Heart right ventricle (tissue), 16 donors: Measurements from ENCODE around the gene INO80C. TPM values are rescaled to one million over a fixed set of nuclear protein-coding genes. Genes with fewer than 3 reads are reported as not detected.
A peak's percentile ranks its signal among the peaks of the same experiment; 100 is the strongest.

Source experiments
- ATAC-seq, 8 donors: fragments of 200-7000 bp; cut with Tn5 transposase; one replicate each; pipeline ENCODE4 v1.9.1; 2020; ENCODE audit warnings: mild to moderate bottlenecking in 8 of 8, moderate library complexity in 8 of 8, moderate number of reproducible peaks in 1 of 8
- DNase-seq, 2 donors: peaks; one replicate each; pipeline ENCODE4 v3.0.0-alpha.2; 2020
- H3K27ac ChIP-seq, 10 donors: fragments of 200-600 bp; sonication (generic) in 2 of 10; one replicate each; pipeline versions ENCODE4 v1.5.0 to v1.8.0; 2020 to 2022; ENCODE audit warnings: mild to moderate bottlenecking in 3 of 10
- H3K27me3 ChIP-seq, 7 donors: fragments of 200-600 bp; one replicate each; pipeline ENCODE4 v1.8.0; 2021 to 2022; ENCODE audit warnings: mild to moderate bottlenecking in 2 of 7
- H3K36me3 ChIP-seq, 9 donors: fragments of 200-600 bp; sonication (generic) in 1 of 9; one replicate each; pipeline versions ENCODE4 v1.5.0 to v1.8.0; 2020 to 2022; ENCODE audit warnings: mild to moderate bottlenecking in 2 of 9
- H3K4me1 ChIP-seq, 9 donors: fragments of 200-600 bp; sonication (generic) in 1 of 9; one replicate each; pipeline versions ENCODE4 v1.5.0 to v1.8.0; 2020 to 2022; ENCODE audit warnings: mild to moderate bottlenecking in 4 of 9
- H3K4me3 ChIP-seq, 10 donors: fragments of 200-600 bp; sonication (generic) in 2 of 10; one replicate each; pipeline versions ENCODE4 v1.5.0 to v1.8.0; 2020 to 2022; ENCODE audit warnings: mild to moderate bottlenecking in 7 of 10, moderate library complexity in 2 of 10
- H3K9me3 ChIP-seq, 11 donors: fragments of 200-600 bp in 10 of 11; sonication (generic) in 2 of 11; one replicate each; pipeline versions ENCODE4 v1.5.0 to v1.8.0; 2013 to 2022; ENCODE audit warnings: mild to moderate bottlenecking in 2 of 11, control low read depth in 1 of 11, moderate library complexity in 1 of 11
- WGBS, 2 donors: extraction: QIAGEN DNeasy Blood & Tissue Kit; methylation state at CpG; one replicate each; pipeline ENCODE4 v1.1.7; 2013; ENCODE audit warnings: inconsistent platforms in 1 of 2; 5-methylcytosine and 5-hydroxymethylcytosine counted together
- intact Hi-C, 10 donors: fragments of 100-400 bp; cut with DNase I; formaldehyde crosslinking; loops; one replicate each; pipeline versions ENCODE4 v1.11.1 to v1.14.2; 2022
- long read RNA-seq, 3 donors: library from polyadenylated mRNA; unstranded; transcript quantifications; one replicate each; pipeline ENCODE4 v2.0.0, GENCODE V29; 2020 to 2021
- polyA plus RNA-seq, 2 donors: library from polyadenylated mRNA; stranded (reverse); fragments of 200-250 nt; gene quantifications; one replicate each; pipeline ENCODE4 v1.2.3, GENCODE V29; 2013
- total RNA-seq, 10 donors: library from RNA; stranded (reverse); fragmentation: NEBNext Ultra II Directional in 3 of 10; extraction: Animal tissue kit (Norgen Biotek cat#: 25700) in 3 of 10; gene quantifications; one replicate each; pipeline versions ENCODE4 v1.2.1 to v1.2.4, GENCODE V29; 2021 to 2023
- TF ChIP-seq, protein P1 (sequence below), 9 donors: fragments of 200-600 bp; sonication (generic) in 2 of 9; IDR thresholded peaks; one replicate each; pipeline versions ENCODE4 v1.5.0 to v1.8.0; 2021 to 2022; ENCODE audit warnings: antibody characterized with exemption in 9 of 9, mild to moderate bottlenecking in 5 of 9, moderate library complexity in 1 of 9
- donor health status: Arrhythmogenic right ventricular cardiomyopathy.
- donor health status: ischemic (EF 13 %, LVEDD 7.1; RV severe dilation, severe dysfunction).
- donor health status: healthy with polysubstance abuse.
- donor health status: DM: no; HTN: yes; CAD: no.
- donor health status: DM: no; HTN: no; CAD: no.
- donor health status: ischemic (EF 25% LVEDD 6.9; RV normal size, moderate dysfunction).
- donor health status: ischemic (EF 25% LVEDD 5.7; RV mildly dilated, moderate dysfunction).
- donor health status: healthy.
- donor health status: DM: yes; HTN: yes; CAD: no.
- donor health status: Ischemic cardiomyopathy.
- donor health status: ischemic (EF 35%, LVEDD 5.7; RV mildly dilated, moderate dysfunction).
- donor health status: nonischemic (EF 11% LVEDD 7.7; RV severe dilation, severe dysfunction).
- donor health status: DM: yes; HTN: yes; CAD: no.
- donor health status: PGD.
- donor health status: ischemic (EF 29% LVEDD 5.4; RV normal size, mild dysfunction).
- donor health status: nonischemic (EF 23%, LVEDD 6.1; RV moderate dilation, normal function).

The INO80C gene, protein sequence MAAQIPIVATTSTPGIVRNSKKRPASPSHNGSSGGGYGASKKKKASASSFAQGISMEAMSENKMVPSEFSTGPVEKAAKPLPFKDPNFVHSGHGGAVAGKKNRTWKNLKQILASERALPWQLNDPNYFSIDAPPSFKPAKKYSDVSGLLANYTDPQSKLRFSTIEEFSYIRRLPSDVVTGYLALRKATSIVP
- 10 to 100 TPM; 19.5 to 28.4 (median 25.5) TPM for total RNA-seq
- 10 to 100 TPM; 17.3 to 24.5 TPM for polyA plus RNA-seq
- long read RNA-seq, donor 1, partial matches to known transcripts = 0 of 6 reads
- long read RNA-seq, donor 1, other reads (novel, unspliced or antisense) = 0 of 6 reads
- long read RNA-seq, donor 2, partial matches to known transcripts = 1 of 6 reads
- long read RNA-seq, donor 2, other reads (novel, unspliced or antisense) = 1 of 6 reads
- long read RNA-seq, donor 3, partial matches to known transcripts = 0 of 3 reads
- long read RNA-seq, donor 3, other reads (novel, unspliced or antisense) = 2 of 3 reads

DNA sequence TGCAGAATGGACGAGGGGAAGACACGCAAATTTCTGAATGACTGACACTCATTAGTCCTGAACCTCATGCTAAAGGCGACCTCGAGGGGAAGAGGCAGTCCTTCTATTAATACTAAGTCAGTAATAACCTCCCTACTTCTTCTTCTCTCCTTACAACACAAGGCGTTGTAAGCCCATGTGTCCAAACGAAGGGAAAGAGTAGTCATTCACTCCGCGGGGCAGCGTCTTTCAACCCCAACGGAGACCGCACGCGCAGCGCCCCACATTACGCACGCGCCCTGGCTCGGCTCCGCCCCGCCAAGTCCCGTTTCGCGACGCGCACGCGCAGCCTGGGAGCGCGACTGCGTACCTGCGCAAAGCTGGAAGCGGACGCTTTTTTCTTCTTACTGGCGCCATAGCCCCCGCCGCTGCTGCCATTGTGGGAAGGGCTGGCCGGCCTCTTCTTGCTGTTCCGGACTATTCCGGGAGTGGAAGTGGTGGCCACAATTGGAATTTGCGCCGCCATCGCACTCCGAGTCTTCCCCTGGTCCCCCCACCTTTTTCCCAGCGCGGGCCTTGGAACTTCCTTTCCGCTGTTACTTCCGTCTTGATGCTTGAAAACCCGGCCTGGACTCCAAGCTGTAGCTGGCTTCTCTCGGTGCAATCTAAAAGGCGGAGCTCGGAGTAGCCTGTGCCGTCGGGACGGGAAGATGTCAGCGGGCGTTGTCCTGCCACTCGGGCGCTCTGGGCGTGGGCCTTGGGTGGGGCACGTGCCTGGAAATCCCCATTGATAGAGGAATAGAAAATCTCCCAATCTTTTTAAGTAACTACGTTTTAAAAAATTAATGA is at the start of gene INO80C:
INO80C (minus strand) TSS at position 591 of the 828 bp plus-strand sequence; CDS start at position 505, 86 bp downstream.
- ATAC-seq (peak; percentile 98 to 99 (median 99)), DNase-seq (peak; percentile 93 to 94)
- intact Hi-C loops = loop anchor here in 5 of 10 donors (1.0 to 5.0 kb wide), 7 partner anchors 35 to 90 kb away; partner anchors contain the start of gene GALNT1 (in 4 of the 5)
- Histone ChIP-seq H3K36me3 (no peaks in the 10 kb centered on the region), H3K27ac (peak within 1 kb of the TSS; percentile 88 to 97 (median 95)), H3K4me1 (peaks cover 0 to 30% (median 18%) of the 10 kb centered on the region in 9 donors), H3K4me3 (peak within 1 kb of the TSS; percentile 4 to 69 (median 64)), H3K27me3 (no peaks in the 10 kb centered on the region), H3K9me3 (no peaks in the 10 kb centered on the region)
- TF ChIP-seq, protein P1, sequence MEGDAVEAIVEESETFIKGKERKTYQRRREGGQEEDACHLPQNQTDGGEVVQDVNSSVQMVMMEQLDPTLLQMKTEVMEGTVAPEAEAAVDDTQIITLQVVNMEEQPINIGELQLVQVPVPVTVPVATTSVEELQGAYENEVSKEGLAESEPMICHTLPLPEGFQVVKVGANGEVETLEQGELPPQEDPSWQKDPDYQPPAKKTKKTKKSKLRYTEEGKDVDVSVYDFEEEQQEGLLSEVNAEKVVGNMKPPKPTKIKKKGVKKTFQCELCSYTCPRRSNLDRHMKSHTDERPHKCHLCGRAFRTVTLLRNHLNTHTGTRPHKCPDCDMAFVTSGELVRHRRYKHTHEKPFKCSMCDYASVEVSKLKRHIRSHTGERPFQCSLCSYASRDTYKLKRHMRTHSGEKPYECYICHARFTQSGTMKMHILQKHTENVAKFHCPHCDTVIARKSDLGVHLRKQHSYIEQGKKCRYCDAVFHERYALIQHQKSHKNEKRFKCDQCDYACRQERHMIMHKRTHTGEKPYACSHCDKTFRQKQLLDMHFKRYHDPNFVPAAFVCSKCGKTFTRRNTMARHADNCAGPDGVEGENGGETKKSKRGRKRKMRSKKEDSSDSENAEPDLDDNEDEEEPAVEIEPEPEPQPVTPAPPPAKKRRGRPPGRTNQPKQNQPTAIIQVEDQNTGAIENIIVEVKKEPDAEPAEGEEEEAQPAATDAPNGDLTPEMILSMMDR (IDR thresholded peaks at IDR 0.05) = no peak
- 0 to 1% methylated on average over 61 of the region's 61 CpGs for WGBS, 2 donors

DNA sequence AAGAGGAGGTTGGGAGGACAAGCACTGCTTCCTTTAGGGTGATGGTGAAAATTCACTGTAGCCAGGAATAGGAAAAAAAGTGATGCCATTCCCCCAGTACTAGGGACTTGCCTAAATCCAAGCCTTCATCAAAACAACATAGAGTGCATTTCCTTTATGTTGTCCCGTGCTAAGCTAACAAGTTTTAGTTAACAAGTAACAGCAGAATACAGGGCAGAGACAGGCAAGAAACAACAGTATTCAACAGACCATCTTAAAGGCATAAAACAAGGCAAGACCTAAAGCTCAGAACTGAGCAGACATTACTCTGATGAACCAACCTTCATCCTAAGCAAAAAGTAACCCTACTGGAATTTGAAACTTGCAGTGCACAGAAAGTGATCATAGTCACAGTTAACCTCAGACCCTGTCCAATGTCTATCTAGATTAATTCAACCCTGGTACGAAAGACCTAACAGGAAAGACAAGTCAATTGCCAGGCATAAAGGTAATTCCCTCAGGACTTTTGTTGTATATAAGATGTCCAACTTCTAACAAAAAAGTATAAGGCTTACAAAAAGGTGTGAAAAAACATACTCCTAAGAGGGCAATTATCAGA is 49.3 kb upstream of the INO80C start:
- 87% methylated on average over 2 of the region's 2 CpGs for WGBS, 2 donors
- no peak overlapping the region for H3K4me3 ChIP-seq
- H3K27me3 ChIP-seq = no peaks in the 10 kb centered on the region
- no peaks in the 10 kb centered on the region for H3K4me1 ChIP-seq
- intact Hi-C loops = no loop called here
- no peaks in the 10 kb centered on the region for H3K9me3 ChIP-seq
- H3K36me3 ChIP-seq = no peaks in the 10 kb centered on the region
- ATAC-seq = no peak
- TF ChIP-seq, protein P1 (IDR thresholded peaks at IDR 0.05) = no peak
- no peak overlapping the region for H3K27ac ChIP-seq
- DNase-seq = no peak

DNA sequence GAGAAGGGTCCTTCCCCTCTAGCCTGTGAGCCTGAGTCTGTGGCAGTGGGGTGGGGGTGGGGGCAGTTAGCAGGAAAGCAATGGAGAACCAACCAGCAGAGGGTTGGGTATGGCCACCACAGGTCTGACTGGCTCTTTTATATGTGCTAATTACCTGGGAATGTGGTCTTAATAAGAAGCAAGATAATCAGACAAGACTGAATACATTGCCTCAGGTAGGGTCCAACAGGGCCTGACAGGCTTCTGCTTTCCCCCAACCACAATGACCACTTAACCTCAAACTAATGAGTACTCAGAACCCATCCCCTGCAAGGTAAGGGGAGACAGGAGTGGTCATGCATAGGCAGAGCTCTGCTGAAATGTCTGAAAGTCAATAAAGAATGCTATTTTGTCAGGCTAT is 44.6 kb upstream of the INO80C start:
- no peak overlapping the region for H3K27ac ChIP-seq
- no peaks in the 10 kb centered on the region for H3K4me1 ChIP-seq
- H3K36me3 ChIP-seq = no peaks in the 10 kb centered on the region
- H3K4me3 ChIP-seq = no peak overlapping the region
- TF ChIP-seq, protein P1 (IDR thresholded peaks at IDR 0.05) = no peak
- peaks cover 0 to 15% (median 6%) of the 10 kb centered on the region in 11 donors for H3K9me3 ChIP-seq
- intact Hi-C loops = no loop called here
- DNase-seq (no peak), ATAC-seq (no peak)
- no peaks in the 10 kb centered on the region for H3K27me3 ChIP-seq

DNA sequence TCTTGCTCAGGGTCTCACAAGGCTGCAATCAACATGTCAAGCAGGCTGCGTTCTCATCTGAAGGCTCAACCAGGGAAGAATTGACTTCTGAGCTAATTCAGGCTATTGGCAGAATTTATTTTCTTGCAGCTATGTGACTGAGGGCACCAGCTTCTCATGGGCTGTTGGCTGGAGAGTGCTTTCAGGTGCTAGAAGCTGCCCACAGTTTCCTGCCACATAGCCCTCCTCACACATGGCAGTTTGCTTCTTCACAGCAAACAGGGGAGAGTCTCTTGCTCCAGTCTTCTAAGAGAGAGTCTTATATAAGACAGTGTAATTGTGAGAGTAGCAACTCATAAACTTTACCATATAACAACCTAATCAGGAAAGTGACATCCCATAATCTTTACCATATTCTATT is 37.5 kb upstream of the INO80C start:
- DNase-seq (no peak), ATAC-seq (no peak)
- peaks cover 0 to 38% (median 8%) of the 10 kb centered on the region in 11 donors for H3K9me3 ChIP-seq
- no peaks in the 10 kb centered on the region for H3K27me3 ChIP-seq
- no peak overlapping the region for H3K27ac ChIP-seq
- TF ChIP-seq, protein P1 (IDR thresholded peaks at IDR 0.05) = no peak
- 94 to 95% methylated on average over 1 of the region's 1 CpG for WGBS, 2 donors
- H3K4me1 ChIP-seq = no peaks in the 10 kb centered on the region
- intact Hi-C loops = no loop called here
- no peak overlapping the region for H3K4me3 ChIP-seq
- H3K36me3 ChIP-seq = no peaks in the 10 kb centered on the region
